Lower leg skin (tissue), 3 donors: Measurements from ENCODE around the gene TTC24.

ENCODE experiments used
- CTCF ChIP-seq, 3 donors: fragments of 450-650 bp; IDR thresholded peaks; one replicate each; pipeline ENCODE4 v1.5.1; 2016; ENCODE audit warnings: antibody characterized with exemption in 3 of 3, mild to moderate bottlenecking in 3 of 3, moderate library complexity in 2 of 3
- POLR2A ChIP-seq, 2 donors: fragments of 450-650 bp; IDR thresholded peaks; one replicate each; pipeline ENCODE4 v1.6.1; 2016 to 2017; ENCODE audit warnings: antibody characterized with exemption in 2 of 2, mild to moderate bottlenecking in 1 of 2, moderate library complexity in 1 of 2

DNA sequence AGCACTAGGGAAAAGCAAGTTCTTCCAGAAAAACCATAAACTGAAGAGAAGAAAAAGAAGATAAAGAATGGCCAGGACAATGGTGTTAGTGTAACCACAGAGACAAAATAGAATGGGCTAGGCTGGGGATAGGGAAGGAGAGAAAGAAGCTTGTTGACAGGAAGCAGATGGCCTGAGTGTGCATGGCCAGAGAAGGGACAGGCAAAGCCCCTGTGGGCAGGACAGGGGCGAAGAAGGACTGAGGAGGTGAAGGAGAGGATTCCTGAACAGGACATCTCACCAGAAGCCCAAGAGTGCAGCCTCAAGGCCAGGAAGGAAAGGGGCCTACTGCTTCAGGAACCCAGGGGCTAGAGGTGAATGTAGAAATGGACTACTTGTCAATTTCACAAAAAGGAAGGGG lies 36.5 kb upstream of the TTC24 start:
- no peak for TF ChIP-seq POLR2A (IDR thresholded peaks at IDR 0.05)
- TF ChIP-seq CTCF (IDR thresholded peaks at IDR 0.05), result no peak
